Fibroblast of lung (primary cell): Measurements from ENCODE around the gene TMEM244.

ENCODE experiments used
- CTCF ChIP-seq, 2 donors: IDR thresholded peaks in 1 of 2; conservative IDR thresholded peaks in 1 of 2; 1 replicate in 1 of 2; 2 replicates in 1 of 2; pipeline ENCODE4 v1.5.1; 2011 to 2012; ENCODE audit warnings: low read length in 2 of 2, control low read depth in 1 of 2, inconsistent platforms in 1 of 2, low read depth in 1 of 2, mild to moderate bottlenecking in 1 of 2
- EZH2 ChIP-seq: IDR thresholded peaks from 2 replicates; pipeline ENCODE4 v1.5.1; 2012; ENCODE audit warnings: low read length, control low read depth, mild to moderate bottlenecking; ENCODE audit errors: missing control alignments

GRCh38 chr6:129890701-129891100 is 29.6 kb upstream of the TMEM244 start:
- TF ChIP-seq CTCF (conservative IDR thresholded peaks at IDR 0.05 in 1 of 2, IDR thresholded peaks at IDR 0.05 in 1 of 2; ENCODE audit: low read depth in 1 of 2, low read length in 2 of 2) (no peak), EZH2 (no peak)
